NCI-H2081 treated with DMSO at 0.1 percent for 48 hours (cell line): ENCODE data around the gene CEACAM7.
"Not testable (repeated sequence)": the region's sequence is repeated elsewhere in the genome, so short reads cannot be mapped to it uniquely, and the experiment has no call there.

Experiments used
- DNase-seq: peaks from one replicate; lab custom pipeline; 2025; lab: John Stamatoyannopoulos, UW

Gene CEACAM7

DNA sequence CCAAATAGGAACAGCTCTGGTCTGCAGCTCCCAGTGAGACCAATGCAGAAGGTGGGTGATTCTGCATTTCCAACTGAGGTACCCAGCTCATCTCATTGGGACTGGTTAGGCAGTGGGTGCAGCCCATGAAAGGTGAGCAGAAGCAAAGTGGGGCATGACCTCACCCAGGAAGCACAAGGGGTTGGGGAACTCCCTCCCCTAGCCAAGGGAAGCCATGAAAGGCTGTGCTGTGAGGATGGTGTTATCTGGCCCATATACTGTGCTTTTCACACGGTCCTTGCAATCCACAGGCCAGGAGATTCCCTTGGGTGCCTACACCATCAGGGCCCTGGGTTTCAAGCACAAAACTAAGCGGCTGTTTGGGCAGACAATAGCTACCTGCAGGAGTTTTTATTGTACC lies 31.3 kb downstream of the CEACAM7 start:
- DNase-seq = not testable (repeated sequence)

DNA sequence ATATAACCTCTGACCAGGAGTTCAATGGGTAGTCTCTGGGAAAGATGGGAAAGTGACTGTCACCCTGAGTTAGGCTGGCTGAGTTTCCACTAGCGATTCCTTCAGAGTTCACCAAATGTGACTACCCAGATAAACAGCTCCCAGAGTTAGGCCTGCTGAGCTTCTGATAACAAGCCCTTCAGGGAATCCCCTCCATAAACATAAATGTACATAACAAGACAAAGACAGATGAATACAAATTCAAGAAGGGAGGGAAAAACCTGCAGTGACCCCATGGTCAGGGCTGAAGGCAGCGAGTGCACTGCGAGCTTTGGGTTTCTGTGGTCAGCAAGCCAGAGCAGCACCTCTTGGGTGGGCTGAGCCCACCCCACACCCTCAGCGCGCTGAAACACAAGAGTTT lies 35.8 kb downstream of the CEACAM7 start:
- DNase-seq = no peak

DNA sequence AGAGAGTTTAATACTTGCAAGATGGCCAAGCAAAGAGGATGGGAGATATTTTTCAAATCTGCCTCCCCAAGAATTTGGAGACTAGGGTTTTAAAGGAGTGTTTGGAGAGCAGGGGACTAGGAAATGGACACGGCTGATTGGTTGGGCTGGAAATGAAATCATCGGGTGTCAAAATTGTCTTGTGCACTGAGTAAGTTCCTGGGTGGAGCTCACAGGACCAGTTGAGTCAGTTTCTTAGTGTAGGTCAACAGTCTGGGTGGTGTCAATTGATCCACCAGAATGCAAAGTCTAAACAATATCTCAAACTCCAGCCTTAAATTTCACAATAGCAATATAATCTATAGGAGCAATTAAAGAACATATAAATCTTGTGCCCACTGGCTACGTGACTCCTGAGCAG lies 38.2 kb downstream of the CEACAM7 start:
- DNase-seq = no peak

DNA sequence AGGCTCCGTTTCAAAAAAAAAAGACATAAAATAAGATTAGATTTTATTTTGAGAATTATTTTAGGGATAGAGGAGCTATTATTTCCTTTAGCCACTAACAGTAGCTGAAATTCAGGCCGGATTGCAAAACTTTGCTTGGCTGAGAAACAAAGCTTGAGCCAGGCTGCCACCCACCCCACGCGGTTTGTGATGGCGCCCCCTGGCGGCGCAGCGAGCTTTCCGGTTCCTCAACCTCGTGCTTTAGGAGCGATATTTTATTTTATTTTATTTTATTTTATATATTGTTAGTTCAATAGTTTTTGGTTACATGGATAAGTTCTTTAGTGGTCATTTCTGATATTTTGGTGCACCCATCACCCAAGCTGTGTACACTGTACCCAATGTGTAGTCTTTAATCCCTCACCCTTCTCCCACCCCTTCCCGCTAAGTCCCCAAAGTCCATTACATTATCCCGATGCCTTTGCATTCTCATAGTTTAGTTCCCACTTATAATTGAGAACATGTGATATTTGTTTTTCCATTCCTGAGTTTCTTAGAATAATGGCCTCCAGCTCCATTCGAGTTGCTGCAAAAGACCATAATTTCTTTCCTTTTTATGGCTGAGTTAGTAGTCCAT lies 41.4 kb downstream of the CEACAM7 start:
- no peak for DNase-seq

DNA sequence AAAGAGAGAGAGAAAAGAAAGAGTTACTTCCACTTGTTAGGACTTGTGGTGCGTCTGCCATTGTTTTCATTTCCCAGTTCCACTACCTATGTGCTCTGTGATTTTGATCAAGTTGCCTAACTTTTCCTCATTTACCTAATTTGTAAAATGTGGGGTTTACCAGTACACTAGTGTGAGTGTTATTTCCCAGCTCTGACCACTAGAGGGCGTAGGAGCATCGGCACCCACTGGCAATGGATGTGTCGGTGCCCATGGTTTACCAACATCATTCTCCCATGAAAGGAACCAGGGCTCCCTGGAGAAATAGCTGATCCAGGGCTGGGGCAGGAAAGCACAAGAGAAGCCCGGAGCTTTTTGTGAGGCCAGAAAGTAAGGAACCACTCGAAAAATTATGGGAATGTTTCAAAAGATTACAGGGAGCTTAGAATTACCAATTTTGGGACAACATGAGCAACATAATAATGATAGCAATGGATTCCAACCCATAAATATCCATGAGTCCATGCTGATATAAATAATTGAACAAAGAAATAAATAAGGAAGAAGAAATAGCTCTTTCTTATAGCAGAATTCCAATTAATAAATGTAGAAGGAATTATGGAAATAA lies 46.1 kb downstream of the CEACAM7 start:
- no peak for DNase-seq

DNA sequence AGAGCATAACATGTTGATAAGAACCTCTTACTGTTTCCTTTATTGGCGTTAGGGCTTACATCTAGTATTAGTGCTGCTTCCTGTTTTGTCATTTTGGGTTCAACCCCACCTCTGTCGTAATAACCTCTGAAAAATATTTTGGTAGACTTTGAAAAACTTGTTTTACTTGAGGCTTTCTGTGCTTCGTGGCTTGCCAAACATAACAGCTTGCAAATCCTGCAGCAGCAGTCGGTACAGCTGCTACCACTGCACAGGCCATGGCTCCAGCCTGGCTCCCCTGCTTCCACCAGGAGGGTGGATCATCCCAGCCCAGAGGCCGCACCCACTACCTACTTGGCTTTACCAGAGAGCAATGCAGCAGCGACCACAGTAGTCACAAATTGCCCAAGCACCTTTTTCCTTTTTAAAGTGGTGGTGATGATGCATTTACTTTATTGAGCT lies 49.4 kb downstream of the CEACAM7 start:
- no peak for DNase-seq

DNA sequence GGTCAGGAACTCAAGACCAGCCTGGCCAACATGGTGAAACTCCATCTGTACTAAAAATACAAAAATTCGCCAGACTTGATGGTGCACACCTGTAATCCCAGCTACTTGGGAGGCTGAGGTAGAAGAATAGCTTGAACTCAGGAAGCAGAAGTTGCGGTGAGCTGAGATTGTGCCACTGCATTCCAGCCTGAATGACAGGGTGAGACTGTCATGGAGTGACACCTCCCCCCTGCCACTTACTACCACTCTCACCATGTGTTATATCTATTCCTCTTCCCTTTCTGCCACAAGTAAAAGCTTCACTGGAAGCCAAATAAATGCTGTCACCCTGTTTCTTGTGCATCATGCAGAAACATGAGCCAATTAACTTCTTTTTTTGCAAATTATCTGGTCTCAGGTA lies 50.6 kb downstream of the CEACAM7 start:
- no peak for DNase-seq

DNA sequence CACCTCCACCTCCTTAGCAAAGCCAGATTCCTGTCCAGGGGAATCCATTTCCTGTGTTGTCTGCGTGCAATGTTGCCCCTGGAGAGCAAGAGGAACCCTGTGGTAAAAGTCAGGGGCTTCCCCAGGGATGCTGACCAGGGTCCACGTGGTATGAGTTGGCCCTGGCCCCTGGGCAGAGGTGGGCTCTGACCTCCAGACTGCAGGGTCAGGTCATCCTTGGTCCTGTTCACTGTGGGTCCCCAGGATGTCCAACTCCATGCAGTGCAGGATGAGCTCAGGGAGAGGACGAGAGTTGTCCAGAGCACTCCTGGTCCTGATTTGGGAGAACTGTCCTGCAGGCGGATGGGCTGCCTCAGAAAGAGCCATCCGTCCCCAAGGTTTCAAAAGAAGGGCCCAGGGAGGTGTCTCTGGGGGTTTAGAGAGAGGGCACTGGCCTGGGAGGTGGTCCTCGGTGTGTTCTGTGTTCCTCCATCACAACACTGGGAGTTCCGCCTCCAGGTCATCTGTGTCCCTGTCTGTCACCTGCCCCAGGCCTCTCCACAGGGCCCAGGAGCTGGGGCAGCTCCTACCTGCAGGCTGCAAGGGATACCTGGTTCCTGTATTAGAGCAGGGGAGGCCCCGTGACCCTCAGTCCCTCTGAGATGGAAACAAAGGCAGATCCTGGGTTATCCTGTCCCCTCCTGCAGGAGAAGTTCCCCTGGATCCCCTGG lies 59.9 kb downstream of the CEACAM7 start:
- DNase-seq = no peak

DNA sequence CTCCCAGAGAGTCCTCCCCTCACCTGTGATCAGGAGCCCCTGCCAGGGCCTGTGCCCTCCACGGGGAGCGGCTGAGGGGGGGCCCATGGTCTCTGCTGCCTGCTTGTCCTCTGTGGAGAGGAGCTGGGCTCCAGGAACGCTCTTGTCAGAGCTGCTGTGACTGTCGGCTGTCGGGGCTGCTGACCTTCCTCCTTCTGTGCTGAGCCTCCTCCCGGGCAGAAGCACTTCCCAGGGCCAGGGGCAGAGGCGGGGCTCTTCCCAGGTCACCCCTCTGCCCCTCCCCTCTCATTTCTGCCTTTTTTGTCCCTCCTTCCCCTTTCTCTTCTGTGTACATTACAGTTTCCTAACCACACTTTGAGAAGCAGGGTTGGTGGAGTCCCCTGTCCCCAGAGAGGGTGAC lies 61.2 kb downstream of the CEACAM7 start, which contains the start of gene CEACAM4:
TSS of gene CEACAM4 (minus strand) at position 198 of the 400 bp plus-strand sequence. CDS start at position 87, 111 bp downstream.
- DNase-seq = no peak

DNA sequence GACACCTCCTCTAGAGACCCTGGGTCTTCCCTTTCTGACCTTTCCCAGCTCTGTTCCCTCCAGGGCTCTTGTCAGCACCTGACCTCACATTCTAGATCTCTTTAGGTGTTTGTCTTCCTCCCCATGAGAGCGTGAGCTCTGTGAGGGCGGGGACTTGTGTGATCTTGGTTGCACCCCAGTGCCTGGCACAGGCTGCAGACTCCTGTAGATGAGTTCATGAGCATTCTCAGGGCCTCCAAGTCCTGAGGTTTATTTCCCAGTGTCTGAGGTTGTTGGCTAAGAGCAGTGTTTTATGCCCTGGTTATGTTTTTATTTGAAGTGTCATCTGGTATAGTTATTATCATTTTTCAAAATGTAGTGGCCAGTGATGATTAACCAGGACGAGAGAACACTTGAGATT lies 61.8 kb downstream of the CEACAM7 start:
- no peak for DNase-seq

DNA sequence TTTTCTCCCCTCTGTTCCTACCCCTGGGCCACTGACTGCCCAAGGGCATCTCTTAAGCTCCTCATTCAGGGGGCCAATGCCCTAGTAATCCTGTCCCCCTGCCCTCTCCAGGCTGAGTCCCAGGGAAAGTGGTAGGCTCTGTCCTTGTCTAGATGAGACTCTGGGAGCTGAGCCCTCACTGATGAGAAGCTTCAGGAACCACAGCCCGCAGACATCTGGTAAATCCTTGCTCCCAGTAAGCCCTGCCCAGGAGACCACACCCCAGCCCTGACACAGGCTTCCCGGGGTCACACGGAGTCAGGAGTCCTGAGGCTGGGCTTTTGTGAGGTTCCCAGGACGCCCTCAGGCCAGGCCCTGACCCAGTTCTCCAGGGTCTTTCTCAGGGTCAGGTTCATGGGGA lies 63.1 kb downstream of the CEACAM7 start:
- no peak for DNase-seq

DNA sequence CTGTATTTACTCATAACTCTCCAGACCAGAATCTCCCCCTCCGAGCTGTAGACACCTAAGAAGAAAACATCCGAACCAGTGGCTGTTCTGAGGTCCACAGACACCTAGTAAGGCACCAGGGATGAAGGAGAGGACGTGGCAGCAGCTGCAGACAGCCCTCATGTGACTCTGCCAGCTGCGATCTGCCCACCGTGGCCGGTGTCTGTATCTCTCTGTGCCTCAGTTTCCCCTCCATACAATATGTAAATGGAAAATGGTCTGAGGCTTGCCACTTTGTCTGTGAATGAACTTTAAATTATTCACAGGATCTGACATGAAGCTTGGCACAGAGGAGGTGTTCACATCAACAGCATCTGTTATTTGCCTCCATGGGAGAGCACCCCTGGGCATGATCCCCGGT lies 63.6 kb downstream of the CEACAM7 start:
- no peak for DNase-seq

DNA sequence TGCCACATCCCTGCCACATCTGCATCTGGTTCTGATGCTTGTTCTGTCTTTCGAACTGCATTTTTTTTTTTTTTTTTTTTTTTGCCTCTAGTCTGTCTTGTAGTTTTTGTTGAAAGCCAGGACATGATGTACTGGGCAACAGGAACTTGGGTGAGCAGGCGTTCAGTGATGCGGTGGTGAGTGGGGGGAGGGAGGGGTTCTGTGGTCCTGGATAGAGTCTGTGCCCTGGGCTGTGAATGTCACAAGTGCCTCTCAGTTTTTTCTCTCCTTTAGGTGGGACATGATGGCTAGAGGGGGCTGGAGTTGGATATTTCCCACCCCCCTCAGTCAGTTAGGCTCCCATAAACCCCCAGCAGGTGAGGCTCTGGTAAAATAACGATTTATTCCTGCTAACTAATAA lies 64.7 kb downstream of the CEACAM7 start:
- no peak for DNase-seq
